Lower leg skin (tissue), 3 donors: ENCODE results near the gene POU2F3.

Experiments
- POLR2A ChIP-seq, 2 donors: fragments of 450-650 bp; IDR thresholded peaks; one replicate each; pipeline ENCODE4 v1.6.1; 2016 to 2017; ENCODE audit warnings: antibody characterized with exemption in 2 of 2, mild to moderate bottlenecking in 1 of 2, moderate library complexity in 1 of 2
- TF ChIP-seq, protein P1 (sequence below), 3 donors: fragments of 450-650 bp; IDR thresholded peaks; one replicate each; pipeline ENCODE4 v1.5.1; 2016; ENCODE audit warnings: antibody characterized with exemption in 3 of 3, mild to moderate bottlenecking in 3 of 3, moderate library complexity in 2 of 3

DNA sequence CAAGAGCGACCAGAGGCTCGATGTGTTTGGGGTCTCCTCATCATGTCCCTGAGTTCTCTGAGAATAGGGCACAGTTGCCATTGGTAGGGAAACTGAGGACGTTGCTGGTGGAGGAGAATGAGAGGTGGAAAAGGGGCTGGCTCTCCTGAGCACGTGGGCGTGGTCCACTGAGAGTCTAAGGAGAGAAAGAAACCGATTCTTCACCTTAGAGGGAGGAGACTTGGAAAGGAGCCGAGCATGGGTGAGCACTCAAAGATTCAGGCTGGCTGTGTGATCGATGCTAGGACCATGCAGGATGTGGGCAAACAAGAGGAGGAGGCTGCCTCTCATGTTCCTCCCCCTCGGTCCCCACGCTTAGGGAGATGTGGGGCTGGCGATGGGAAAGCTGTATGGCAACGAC lies 65.3 kb downstream of the POU2F3 start:
- TF ChIP-seq POLR2A (IDR thresholded peaks at IDR 0.05): no peak
- TF ChIP-seq, protein P1, sequence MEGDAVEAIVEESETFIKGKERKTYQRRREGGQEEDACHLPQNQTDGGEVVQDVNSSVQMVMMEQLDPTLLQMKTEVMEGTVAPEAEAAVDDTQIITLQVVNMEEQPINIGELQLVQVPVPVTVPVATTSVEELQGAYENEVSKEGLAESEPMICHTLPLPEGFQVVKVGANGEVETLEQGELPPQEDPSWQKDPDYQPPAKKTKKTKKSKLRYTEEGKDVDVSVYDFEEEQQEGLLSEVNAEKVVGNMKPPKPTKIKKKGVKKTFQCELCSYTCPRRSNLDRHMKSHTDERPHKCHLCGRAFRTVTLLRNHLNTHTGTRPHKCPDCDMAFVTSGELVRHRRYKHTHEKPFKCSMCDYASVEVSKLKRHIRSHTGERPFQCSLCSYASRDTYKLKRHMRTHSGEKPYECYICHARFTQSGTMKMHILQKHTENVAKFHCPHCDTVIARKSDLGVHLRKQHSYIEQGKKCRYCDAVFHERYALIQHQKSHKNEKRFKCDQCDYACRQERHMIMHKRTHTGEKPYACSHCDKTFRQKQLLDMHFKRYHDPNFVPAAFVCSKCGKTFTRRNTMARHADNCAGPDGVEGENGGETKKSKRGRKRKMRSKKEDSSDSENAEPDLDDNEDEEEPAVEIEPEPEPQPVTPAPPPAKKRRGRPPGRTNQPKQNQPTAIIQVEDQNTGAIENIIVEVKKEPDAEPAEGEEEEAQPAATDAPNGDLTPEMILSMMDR (IDR thresholded peaks at IDR 0.05): no peak
